Medulla oblongata (tissue), 1 donor: ENCODE results near the gene NF2.

Experiments
- DNase-seq: peaks from one replicate; pipeline ENCODE4 v3.0.0-alpha.2; 2015; ENCODE audit errors: extremely low spot score

Gene NF2

GRCh38 chr22:29663180-29663821 lies 59.9 kb downstream of the NF2 start:
- no peak for DNase-seq

GRCh38 chr22:29665486-29665885 lies 62.1 kb downstream of the NF2 start:
- DNase-seq = no peak

DNA sequence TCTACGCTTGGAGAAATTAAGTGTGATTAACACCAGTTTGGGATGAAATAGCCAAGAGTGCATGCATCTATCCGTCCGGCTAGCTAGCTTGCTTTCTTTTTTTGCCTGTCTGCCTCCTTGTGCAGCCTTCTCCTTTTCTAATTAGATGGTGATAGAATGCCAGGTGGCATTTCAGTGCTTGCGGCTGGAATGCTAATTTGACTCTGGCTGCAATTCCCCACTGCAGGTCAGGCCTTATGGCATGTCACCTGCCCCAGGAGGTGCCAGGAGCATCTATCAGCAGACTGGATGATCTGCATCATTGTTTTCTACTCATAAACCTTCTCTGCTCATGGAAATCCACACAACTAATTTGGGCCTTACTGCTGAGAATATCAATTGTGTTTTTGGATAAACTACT lies 65.2 kb downstream of the NF2 start:
- DNase-seq = no peak

- peak; percentile 37 for DNase-seq
Observed at GRCh38 chr22:29670626-29671025, 67.2 kb downstream of the NF2 start.

DNA sequence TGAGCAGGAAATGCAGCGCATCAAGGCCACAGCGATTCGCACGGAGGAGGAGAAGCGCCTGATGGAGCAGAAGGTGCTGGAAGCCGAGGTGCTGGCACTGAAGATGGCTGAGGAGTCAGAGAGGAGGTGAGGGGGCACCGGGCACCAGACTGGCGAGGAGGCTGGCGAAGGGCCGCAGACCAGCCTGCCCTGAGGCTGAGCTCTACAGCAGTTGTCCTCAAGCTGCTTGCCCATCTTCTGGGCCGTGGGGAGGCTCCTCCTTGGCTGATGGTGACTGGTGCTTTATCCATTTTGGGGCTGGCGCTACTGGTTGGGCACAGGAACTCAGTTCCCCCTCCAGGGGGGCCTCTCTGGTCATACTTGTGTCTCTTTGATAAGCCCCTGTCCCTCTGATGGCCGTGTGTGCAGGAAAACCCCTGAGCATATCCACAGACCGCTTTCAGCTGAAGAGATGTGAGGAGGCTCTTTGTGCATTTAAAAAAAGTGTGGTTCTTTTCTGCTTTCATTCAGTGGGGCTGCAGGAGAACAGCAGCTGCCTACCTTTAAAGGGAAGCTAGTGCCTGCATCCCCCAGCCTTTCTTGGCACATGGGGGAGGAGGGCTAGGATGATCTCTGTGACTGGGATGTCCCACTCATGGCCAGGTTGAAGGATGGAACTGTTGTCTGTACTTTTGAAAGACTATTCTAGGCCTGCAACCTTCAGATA lies 70.1 kb downstream of the NF2 start:
- no peak for DNase-seq

- no peak for DNase-seq
Observed at GRCh38 chr22:29674121-29674520, 70.7 kb downstream of the NF2 start.

- DNase-seq = no peak
Observed at GRCh38 chr22:29679316-29679715, 75.9 kb downstream of the NF2 start.

DNA sequence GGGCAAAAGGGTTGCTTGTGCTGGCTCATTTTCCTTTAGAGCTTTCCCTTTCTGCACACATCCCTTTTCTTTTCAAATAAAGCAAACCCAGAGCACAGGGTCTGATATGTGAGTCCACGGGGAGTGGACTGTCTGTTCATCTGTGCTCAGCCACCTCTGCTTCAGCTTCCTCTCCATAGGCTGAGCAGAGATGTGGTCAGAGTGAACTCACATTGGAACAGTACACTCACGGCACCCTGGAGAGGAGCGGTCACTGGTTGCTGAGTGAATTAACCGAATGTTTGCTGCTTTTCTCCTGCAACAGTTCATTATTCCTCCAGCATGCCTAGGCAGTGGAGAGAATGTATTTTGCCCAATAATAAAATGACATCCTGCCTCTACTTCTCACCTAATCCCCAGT lies 80.1 kb downstream of the NF2 start:
- no peak for DNase-seq

- DNase-seq = no peak
Observed at GRCh38 chr22:29684244-29684643, 80.8 kb downstream of the NF2 start.

DNA sequence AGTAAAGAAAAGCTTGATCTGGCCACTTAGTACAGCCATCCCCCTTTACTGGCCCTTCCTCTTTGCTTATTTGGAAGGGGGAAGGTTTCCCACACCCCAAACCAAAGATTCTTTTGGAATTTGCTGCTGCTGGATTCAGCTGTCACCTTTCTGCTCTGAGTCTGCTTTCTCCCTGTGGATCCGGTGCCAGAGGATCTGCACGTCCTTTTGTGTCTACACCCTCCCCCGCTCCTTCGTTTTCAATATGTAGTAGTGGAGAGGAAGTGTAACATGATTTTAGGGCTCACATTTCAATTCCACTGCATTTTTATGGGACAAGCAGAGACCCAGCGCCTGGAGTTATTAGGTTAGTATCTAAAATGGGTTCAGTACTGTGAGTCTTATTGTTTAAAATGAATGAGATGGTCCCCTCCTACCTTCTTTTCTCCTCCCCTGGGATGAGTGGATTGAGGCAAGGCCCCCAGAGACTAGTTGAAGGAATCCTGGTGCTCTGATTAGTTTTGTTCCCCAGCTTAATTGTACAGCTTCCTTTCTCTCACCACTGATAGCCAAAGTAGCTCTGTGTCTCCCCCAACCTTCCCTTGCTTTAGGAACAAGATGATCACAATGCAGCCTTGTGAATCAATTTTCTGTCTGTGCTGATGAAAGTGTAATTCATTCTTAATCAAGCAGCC lies 85.9 kb downstream of the NF2 start:
- no peak for DNase-seq

- DNase-seq = peak; percentile 81
Observed at GRCh38 chr22:29689880-29690213, 86.4 kb downstream of the NF2 start.

GRCh38 chr22:29690476-29690875 lies 87.0 kb downstream of the NF2 start:
- no peak for DNase-seq

DNA sequence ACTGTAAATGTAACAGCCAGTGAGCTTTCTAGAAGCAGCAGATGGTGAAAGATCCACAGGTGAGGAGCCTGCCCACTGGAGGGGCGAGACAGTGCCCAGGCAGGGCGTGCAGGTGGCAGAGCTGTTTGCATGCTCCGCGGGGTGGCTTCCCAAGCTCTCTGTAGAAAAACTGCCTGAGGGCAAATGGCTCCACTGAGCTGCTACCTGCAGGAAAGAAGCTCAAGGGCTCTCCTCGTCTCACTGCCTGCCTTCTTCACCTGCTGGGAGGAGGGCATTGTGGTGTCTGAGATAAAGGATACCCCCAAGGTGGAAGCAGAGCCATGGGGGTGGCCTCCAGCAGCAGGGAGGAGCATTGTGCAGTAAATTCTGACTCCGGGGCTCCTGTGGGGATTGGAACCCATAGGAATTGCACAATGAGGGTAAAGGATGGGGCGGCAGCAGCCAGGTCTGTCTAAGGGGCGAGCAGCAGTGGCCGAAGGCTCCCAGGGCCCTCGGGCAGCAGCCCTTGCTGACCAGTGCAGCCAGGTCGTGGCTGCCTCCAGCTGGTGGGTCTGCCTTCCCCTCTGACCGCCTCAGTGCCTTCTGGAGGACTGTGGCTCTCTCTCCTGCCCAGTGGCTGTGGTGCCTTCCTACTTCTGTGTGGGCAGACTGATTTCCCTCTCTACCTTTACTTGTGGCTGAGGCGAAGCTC lies 88.3 kb downstream of the NF2 start:
- no peak for DNase-seq

GRCh38 chr22:29692327-29692640 lies 88.9 kb downstream of the NF2 start:
- DNase-seq = no peak

- no peak for DNase-seq
Observed at GRCh38 chr22:29693161-29693560, 89.7 kb downstream of the NF2 start.

DNA sequence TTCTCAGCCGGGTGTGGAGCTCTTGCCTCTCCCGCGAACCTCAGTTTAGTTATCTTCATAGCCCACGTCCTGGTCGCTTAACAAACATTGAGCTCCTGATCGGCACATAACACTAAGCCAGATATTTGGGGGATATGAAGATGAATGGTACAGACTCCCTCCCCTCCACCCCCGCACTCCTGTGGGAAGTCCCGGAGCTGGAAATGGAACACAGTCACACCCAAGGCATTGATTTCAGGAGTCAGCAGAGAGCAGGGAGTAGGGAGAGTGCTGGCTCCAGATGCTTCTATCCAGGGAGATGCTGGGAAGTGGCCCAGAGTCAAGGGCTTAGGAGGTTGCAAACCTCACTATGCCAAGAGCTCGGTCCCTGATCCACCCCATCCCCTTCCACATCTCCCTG lies 90.2 kb downstream of the NF2 start:
- no peak for DNase-seq

DNA sequence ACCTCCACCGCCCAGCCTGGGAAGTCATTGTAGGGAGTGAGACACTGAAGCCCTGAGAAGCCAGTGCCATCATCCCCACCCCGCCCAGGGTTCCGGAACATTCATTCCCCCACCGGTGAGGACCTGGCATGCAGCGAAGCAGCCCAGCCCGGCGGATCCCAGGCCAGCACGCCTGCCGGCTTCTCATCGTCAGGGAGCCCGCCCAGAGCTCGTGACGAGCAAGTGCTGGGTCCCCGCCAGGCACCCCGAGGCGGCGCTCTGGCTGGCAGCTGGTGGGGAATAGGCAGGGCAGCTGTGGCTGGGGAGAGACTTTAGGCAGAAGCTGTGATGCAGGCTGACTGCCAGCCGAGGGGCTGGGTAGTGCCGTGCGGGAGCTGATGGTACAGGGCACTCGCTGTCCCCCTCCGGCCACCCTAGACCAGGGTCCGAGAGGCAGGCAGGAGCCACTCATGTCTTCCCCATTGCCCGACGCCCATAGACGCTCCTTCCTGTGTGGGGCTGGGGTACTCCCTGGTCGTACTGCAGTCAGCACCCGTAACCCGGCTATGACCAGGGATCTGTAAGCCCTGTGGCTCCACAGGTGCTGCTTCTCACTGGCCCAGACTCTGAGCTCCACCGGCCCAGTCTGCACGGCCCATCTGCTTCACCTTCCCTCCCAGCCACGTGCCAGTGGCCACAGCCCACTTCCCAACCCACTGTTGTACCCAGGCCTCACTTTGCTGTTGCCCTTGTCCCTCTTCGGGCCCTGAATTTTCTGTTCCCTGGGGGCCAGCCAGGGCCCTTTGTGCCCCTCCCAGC lies 91.9 kb downstream of the NF2 start:
- DNase-seq = peak; percentile 53

GRCh38 chr22:29697853-29698598 lies 94.6 kb downstream of the NF2 start:
- DNase-seq = no peak

DNA sequence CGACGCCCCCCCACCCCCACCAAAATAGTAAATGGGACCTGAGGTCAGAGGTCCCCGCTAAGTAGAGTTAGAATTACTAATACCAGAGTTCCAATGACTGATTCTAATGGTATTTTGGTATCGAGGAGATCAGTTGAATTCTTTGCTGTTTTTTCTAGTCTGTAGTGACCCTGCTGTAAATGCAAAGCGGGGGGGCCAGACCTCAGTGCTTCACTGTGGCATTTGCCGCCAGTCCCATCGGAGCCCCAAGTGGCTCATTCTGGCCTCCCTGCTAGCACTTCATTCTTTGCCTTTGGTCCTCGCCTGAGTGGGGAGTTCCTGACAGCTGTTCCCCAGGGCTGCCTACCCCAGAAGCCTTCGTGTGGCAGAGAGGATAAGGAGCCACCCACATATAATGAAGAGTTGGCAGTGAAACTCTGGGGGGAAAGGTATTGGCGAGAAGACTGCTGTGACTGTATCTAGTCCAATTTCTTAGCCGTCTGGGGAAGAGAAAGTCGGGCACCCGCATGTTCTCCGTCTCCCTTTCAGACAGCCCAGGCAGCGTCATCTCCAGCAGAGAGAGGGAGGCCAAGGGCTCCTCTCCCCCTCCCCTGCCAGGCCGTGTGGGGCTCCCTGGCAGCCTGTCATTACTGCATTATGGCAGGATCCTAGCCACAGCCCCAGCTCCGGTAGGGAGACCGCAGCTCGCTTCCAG lies 96.9 kb downstream of the NF2 start:
- DNase-seq = peak; percentile 39

DNA sequence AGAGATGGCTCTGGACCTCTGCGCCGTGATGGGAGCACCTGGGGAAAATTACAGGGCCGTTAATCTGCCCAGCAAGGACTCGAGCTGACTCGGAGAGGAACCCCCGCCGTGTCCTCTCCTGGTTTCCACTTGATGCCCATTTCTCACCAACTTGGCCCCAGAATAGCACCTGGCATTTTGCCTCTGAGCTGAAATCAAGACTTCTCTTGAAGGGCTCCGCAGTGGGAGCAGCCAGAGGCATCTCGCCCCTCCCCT lies 97.4 kb downstream of the NF2 start:
- no peak for DNase-seq
